Loucy (cell line): ENCODE measurements around the gene CDYL.

Source experiments
- CTCF ChIP-seq: fragments of 200-600 bp; sonication (generic); conservative IDR thresholded peaks from 2 replicates; pipeline ENCODE4 v1.5.1; 2014; ENCODE audit warnings: mild to moderate bottlenecking, antibody characterized with exemption, low read length
- EZH2phosphoT487 ChIP-seq: fragments of 200-600 bp; IDR thresholded peaks from 2 replicates; pipeline ENCODE4 v1.6.1; 2018; ENCODE audit warnings: antibody characterized with exemption, mild to moderate bottlenecking, moderate library complexity, borderline replicate concordance

GRCh38 chr6:4774296-4774695 is 1.9 kb upstream of the CDYL start:
- TF ChIP-seq CTCF (no peak), EZH2phosphoT487 (no peak)
